ENCODE results near the gene CDH13.

CDH13 gene

DNA sequence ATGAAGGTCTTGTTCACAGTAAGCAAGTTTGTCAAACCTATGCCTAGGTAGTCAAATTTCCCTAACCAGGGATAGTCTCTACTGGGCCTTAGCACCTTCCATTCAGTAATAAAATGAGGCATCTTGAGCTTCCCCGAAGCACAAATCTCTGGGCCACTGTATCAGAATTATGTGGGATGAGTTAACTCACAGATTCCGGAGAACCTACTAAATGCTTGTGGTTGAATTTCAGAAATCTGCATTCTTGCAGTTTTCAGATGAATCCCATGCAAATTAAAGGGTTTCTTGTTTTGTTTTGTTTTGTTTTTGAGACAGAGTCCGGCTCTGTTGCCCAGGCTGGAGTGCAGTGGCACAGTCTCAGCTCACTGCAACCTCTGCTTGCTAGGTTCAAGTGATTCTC is 702.2 kb downstream of the CDH13 start:
- DNase-seq, result no peak

DNA sequence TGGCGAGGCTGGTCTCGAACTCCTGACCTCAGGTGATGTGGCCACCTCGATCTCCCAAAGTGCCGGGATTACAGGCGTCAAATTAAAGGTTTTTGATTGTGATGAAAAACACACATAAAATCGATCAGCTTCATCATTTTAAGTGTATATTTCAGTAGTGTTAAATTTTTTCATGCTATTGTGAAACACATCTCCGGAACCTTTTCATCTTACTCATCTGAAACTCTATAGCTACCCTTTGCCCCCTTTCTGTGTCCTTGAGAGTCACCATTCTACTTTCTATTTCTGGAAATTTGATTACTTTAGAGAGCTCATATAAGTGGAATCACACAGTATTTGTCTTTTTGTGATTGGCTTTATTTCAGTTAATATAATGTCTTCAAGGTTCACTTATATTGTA is 702.7 kb downstream of the CDH13 start:
- no peak for DNase-seq

DNA sequence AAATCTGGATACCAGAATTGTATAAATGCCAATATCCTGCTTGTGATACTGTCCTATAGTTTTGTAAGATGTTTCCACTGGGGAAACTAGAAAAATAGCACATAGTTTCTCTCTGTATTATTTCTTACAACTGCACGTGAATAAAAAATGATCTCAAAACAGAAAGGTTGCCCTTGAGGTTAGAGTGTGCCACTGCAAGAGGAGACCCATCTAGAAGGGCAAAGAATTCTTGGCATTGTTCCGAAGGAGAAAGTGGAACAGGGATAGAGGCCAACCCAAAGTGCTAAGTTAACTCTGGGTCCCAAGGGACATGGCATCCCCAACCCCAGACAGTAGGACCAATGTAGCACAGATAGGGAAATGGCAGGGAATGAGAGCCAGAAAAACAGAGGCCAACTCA is 703.5 kb downstream of the CDH13 start:
- DNase-seq, result no peak

DNA sequence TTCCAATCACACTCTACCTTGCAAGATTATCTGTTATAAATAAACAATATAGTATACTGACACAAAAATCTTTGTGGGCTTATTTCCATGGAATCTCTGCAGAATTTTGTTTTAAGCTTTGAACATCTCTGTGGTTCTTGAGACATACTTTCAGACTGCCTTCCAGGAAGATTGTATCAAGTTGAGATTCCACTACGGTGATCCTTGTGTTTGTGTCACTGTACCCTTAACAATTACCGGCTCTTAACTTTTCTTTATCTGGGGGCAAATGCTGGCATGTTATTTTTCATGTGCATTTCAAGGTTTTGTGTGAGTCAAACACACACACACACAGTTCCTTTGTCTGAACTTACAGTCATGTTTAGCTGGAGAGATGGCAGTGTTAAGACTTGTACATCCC is 708.3 kb downstream of the CDH13 start:
- no peak for DNase-seq

DNA sequence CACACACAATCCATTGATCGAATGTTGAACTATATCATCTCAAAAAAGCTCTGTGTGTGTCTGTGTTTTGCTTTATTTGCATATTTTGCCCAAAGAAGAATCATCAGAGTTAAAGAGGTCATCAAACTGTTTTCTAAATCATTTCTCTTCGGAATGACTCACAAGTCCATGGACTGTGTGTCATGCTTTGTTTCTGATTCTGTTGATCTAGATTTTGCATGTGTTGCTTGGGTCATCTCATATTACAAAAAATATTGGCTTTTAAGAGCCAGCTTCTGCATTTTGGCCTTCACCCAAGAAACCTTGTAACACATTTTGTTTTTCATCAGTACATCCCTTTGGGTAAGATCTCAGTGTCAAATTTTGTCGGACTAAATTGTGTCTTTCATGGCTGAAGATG is 709.8 kb downstream of the CDH13 start:
- no peak for DNase-seq

DNA sequence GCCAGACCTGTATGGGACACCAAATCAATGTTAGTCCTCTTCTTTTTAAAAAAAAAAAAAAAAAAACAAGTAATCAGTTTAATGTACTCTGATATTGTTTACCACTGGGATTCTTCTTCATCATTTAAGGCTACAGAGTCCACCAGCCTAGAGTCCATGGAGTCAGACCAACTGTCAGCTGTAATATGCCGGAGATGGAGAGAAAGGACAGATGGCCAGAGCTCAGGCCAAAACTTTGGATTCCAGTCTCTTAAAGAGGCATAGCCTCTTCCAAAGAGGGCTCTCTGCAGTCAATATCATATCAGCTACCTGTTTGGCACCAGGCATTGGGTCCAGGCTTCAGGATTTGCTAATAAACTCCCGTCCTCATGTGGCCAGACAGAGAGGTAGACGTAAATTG is 711.4 kb downstream of the CDH13 start:
- no peak for DNase-seq

DNA sequence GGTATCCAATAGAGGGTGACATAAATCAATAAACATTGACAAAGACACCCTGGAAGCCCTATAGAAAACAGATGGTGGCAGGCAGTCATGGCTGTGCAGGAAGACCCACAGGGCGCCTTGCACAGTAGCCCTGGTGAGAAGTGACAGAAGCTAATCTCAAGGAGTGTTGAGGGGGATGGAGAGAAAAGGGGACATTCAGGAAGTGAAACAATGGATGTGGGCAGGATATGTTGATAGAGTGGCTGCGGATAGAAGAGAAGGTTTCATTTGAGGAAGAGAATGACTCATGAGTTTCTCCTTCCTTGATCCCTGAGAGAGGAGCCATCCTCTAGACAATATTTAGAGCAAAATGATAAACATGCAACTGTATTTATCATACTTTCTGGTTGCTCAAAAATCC is 712.2 kb downstream of the CDH13 start:
- DNase-seq, result no peak

DNA sequence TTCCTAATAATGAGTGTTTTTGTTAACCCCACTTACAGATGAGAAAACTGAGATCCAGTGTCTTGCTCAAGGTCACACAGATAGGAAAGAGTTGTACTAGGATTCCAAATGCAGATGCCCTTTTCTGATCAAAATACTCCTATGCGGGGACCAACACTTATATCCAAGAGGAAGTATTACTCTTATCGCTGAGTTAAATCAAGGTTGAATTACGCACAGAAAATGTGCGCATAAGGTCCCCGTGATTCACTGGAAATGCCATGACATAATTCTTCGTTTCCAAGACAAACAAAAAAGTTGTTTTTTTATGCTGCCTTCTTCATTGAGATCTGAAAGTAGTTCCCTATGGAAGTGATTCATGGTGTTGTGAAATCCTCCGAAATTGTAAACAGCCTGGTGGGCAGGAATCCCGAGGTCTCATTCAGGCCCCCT is 717.2 kb downstream of the CDH13 start:
- no peak for DNase-seq

DNA sequence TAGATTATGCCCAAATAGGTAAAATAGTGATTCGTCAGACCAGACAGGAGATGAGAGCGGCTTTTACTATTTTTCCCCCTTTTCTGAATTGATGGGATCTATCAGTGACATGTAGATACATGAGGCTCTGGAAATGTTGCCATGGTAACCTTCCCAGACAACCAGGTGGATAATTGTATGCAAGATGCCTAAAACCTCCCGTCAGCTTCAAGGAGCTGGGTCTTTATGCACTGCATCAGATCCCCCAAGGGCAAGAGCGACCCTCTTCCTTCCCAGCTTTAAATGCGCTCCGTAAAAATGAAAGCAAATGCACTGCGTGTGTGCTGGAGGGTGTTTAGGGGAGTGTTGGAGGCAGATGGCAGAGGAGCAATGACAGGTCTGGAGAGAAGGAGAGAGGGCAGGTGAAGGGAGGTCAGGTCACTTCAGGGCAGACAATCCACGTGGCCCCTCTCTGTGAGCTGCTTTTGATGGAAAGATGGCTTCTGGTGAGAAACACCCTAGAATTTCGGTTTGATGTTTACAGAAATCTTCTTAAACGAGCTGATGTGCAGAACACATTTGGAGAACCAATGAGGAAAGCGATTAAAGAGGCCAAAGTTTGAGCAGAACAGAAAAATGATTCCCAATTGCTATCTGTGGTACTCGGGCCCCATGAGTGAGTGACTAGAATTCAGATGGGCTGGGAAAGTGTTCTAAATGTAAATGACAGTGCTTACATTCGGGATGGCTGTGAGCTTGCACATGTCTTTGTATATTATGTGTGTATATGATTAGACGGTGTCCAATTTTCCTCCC is 719.3 kb downstream of the CDH13 start:
- DNase-seq, result no peak

DNA sequence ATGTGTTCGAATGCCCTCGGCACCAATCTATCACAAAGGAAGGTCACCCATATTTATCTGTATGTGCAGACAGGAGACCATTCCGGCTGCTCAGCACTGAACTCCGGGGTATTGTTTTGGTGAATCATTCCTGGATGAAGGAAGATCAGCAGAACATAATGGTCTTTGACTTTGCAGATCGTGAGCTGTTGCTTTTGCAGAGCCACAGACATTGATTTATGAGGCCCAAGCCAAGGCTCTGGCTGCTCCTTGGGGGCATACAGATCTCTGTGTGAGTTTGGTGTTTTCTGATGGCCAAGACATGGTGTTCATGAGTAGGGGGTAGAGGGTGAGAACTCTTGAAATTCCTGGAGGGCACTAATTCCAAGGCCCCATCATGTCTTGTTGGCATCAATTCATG is 722.2 kb downstream of the CDH13 start:
- no peak for DNase-seq

DNA sequence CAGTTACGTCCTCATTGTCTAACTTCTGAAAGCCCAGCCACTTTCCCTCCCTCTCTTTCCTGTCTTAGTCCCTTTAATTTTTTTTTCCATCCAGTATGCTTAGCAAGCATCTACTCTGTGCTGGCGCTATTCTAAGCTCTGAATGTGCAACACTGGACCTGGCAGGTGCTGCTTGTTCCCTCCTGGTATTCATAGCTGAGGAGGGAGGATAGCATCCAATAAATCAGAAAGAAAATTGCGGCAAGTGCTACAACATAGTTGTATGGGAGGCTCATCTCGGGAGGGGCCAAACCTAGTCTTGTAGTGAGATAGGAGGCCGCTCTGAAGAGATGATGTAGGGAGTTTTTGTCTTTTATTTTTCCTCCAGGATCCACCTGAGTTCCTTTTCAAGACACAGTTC is 723.7 kb downstream of the CDH13 start:
- no peak for DNase-seq

DNA sequence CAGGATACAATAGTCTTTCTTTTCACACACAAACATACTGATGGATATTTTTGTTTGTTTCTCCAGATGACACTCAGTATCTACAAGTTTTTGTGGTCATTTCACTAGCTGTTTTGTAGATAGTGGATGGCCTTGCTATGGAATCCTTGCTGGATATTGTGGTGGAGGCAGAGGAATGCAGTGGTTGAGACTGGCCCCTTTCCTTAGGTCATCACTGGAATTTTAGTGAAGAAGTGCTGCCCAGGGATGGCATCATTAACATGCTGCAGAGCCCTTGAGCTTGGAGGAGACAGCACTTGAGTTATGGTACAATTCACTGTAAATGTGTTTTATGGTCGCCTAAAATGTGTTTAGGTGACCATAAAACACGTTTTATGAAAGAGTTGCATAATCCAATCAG is 725.1 kb downstream of the CDH13 start:
- no peak for DNase-seq

DNA sequence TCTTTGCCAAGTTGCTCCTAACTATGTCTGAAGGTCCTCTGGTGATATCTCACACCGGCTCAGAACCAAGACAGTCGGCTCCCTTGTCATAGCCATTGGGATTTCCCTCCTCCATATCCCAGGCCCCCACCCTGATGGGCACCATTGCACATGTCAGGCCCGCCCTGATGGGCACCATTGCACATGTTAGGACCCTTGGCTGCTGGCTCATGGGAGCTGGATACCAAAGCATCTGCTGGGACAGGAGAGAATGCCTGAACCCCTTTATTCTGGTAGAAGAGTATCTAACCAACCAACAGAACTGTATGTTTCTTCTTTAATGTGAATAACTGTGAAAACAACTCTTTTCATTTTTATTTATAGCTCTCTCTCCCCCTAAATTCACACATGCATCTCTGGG is 726.5 kb downstream of the CDH13 start:
- no peak for DNase-seq

DNA sequence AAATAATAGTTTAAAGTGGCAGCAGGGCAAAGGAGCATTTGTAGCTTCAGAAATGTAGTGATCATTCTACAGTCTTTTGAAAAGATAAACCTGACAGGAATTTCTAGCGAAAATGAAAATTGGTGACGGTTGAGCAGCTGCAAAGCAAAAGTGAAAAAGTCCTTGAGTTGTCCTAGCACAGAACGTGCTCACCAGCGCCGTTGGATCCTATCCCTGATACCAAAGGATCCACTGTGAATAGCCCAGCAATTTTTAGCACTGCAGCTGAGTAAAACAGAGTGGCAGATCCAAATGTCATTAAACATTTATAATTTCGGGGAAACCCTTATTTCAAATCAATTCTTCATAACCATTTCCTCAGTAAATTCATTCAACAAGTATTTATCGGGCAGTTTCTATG is 727.2 kb downstream of the CDH13 start:
- DNase-seq, result no peak

DNA sequence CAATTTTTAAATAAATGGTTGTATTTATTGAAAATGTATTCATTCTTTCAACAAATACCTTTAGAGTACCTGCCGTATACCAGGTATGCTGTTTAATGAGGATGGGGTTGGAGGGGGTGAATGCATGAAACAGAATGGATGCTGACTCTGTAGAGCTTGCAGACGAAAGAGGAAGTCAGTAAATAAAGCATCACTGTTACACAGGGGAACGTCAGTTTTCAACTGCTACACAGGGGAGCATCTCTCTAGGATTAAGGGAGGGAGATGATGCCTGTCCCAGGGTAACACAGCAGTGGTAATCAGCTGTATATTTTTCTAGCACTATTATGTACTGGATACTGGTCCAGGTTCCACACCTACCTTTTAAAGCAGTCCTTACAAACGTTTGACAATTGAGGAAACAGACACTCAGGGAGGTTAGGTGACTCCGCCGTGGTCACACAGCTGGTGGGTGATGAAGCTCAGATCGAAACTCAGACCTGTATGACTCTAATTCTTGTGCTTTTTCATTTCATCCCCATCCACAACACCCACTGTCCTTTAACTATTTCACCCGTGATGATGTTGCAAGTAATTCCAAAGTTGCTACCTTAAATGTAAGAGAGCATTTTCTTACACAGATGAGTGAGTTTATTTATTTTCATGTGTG is 728.9 kb downstream of the CDH13 start:
- DNase-seq, result no peak

DNA sequence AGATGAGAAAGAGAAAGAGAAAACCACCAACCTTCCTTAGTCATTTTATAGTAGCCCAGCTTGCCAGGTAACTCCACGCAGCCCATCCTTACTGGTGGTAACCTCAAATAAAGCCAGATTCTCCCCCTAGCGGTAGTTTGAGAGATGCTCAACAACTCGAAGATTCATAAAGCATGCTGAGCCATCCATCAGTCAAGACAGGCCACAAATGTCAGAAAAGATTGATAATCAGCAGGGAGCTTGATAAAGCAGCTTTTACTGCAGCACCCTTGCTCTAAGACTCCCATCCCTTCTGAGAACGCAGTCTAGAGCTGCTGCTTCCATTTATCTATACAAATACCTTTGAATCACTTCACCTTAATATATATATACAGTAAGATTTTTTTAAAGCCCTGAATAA is 729.5 kb downstream of the CDH13 start:
- DNase-seq, result no peak

DNA sequence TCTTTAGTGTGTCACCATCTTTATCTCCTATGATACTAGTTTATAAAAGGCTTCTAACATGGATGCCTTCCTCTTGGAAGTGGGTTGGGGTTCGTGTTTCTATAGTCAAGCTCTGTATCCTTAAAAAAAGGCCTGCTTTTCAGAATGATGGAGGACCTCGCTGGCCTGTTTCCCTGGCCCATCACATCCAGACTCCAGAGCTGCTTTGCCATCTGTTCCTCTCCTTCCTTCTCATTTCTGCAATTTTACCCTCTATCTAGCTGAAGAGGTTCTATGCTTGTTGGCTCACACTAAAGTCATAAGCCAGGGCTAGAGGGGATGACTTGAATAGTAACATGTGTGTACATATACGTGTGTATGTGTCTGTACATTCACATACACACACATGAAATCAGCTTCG is 730.2 kb downstream of the CDH13 start:
- no peak for DNase-seq

DNA sequence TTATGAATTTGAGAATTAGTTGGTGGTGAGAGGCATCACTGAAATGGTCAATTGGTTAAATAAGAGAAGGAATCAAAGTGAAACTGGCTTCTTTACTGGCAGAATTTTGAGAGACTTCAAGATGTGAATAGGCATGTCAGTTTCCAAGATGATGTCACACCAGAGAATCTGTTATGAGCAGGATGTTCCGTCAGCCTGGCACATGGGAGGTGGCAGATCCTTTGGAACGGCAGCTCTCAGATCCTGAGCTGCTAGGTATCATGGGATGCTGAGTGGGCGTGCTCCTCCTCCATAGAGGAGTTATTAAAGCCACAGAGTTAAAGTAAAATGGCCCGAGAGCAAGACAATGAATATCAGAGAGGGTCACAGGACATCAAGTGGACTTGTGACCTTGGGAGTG is 736.8 kb downstream of the CDH13 start:
- DNase-seq, result no peak

DNA sequence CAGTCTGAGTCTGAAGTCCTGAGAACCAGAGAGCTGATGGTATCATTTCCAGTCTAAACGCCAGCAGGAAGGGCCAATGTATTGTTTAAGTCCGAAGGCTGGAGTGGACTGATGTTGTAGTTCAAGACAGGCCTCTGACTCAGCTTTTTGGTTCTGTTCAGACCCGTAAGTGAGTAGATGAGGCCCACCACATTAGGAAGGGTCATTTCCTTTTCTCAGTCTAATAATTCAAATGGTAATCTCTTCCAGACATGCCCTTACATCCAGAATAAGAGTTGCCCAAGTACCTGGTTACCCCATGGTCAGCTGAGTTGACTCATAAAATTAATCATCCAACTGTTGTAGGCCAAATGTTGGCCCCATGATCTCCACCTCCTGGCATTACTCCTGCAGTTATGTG is 738.4 kb downstream of the CDH13 start:
- DNase-seq, result no peak

DNA sequence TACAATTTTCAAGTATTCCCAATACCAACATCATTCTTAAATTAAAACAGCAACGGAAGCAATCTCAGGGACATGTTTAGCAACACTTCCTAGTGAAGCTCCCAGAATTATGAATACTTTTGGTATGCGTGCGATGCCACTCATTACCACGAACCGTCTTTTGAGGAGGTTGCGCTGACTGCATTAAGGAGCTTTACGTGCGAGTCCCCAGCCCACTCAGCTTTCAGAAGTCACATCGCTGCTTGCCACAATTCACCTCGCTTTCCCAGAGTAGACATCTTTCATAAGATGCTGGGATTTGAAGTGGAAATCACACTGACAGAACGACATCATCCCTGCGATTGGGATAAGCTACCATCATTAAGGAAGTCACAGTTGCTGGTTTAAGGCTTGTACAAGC is 739.5 kb downstream of the CDH13 start:
- DNase-seq, result no peak

DNA sequence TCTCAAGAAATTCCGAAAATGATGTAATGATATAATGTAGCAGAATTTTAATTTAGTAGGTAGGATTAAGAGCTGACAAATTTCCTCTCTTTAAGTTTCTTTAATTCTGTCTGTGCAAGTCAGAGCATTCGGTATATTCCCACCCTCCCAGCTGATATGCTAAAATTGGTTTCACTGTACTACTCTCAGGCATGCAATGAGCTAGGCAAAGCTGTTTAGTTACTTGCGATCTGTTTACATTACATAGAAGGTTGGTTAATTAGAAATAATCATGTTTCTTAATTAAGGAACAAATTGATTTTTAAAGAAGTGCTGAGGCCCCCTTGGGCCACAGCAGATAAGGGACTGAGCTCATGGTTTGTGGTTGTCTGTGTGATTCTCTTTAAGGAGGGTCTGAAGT is 748.2 kb downstream of the CDH13 start:
- DNase-seq, result no peak

DNA sequence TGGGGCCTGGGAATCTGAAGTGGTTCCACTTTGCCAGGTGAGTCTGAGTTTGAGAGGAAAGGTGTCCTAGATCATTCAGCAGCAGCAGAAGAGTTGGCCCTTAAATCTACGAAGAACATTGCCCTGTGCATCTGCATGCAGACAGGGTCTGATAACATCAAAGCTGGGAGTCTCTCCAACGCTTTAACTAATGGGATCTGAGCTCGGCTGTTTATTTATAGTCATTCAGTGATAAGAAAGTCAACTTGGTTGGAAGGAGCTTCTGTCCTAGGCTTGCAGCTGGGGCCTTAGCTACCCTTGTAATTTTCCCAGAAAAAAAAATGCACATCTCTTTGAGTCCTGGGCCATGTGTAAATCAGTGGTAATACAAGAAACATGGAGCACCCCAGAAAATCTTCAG is 763.0 kb downstream of the CDH13 start:
- DNase-seq, result no peak

DNA sequence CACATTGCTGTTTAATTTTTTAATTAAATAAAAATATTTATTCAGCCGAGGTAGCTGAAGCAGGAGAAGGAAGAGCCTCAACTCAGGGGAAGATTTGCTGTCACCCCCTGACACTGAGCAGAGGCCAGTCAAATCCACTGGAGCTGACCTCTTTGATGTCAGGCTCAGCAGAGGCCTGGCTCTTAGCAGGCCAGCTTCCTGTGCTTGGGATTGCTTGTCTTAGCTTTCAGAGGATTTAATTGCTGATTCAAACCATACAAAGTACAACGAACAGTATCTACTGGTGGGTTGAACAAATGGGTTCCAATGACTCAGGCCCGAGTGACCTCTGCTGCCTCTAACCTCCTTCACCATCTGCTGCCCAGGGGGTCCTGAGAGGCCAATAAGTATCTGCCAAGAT is 764.0 kb downstream of the CDH13 start:
- DNase-seq, result no peak

DNA sequence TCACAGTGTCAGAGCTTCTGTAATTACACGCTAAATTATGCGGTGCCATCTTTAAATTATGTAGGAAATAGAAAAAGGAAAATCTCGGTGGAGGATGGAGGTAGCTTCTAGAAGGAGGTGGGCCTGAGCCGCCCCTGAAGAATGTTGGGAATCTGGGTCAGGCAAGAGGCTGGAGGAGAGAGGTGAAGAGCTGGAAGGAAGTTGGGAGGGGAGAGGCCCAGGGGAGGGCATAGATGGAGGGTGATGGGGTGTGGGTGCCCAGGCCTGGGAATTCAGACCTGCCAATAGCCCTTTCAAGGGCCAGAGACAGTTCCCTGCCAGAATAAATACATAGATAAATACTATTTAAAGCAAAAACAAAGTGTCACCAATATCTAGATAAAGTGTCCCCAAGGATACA is 766.0 kb downstream of the CDH13 start:
- DNase-seq, result no peak

All from effector CD8-positive, alpha-beta T cell (primary cell).